ENCODE results near the gene HYAL3. TPM values are rescaled to one million over a fixed set of nuclear protein-coding genes. Genes with fewer than 3 reads are reported as not detected.
A peak's percentile ranks its signal among the peaks of the same experiment; 100 is the strongest.

Gene HYAL3
- total and polyA plus RNA-seq, 10 of the 15 experiments (the other 5 are each of a cell fraction or from before 2014, with no cell fraction given), result 0.37 to 4.2 (median 2.8) TPM

- intact Hi-C loops (cut with micrococcal nuclease; ENCODE audit: unreplicated experiment) (no loop called here), in situ Hi-C loops (cut with MboI) (no loop called here)
- 11% methylated on average over 44 of the region's 70 CpGs for WGBS (ENCODE audit: insufficient coverage, insufficient replicate concordance, low lambda C conversion rate, missing lambda C conversion rate)
- peak overlapping the region; percentile 52 for H3K4me2 ChIP-seq (ENCODE audit: control insufficient read depth, insufficient read depth)
- H3K36me3 ChIP-seq (ENCODE audit: control insufficient read depth in 2 of 2, insufficient read depth in 2 of 2, low read length in 1 of 2), result peaks cover 12 to 24% of the 10 kb centered on the region in 2 experiments; a peak in 3 of 4 replicates
- peak; percentile 98 for ATAC-seq
- peak overlapping the region; percentile 72; the same call in 1 of the 2 replicates for H3K4me3 ChIP-seq
- peak overlapping the region; percentile 69; the same call in 1 of the 2 replicates for H3K9ac ChIP-seq (ENCODE audit: control insufficient read depth, insufficient read depth, low read length)
- peaks cover 14% of the 10 kb centered on the region for H3K4me1 ChIP-seq (ENCODE audit: control insufficient read depth, insufficient read depth, low read length)
- SMC1A ChIA-PET (ENCODE audit: uncharacterized antibody, unreplicated experiment), result interaction anchor here (0.5 to 2.9 kb wide), 4 partner anchors 12 to 342 kb away, joined by 3 to 10 read pairs (median 4); no protein-coding TSS in a partner anchor
- RAD21 ChIA-PET (ENCODE audit: unreplicated experiment), result interaction anchor here (0.8 to 2.2 kb wide), 8 partner anchors 12 to 65 kb away, joined by 3 to 18 read pairs (median 6); no protein-coding TSS in a partner anchor
- no peak for DNase-seq (ENCODE audit: low read depth, low spot score)
- no peaks in the 10 kb centered on the region for H4K20me1 ChIP-seq (ENCODE audit: control insufficient read depth, insufficient read depth)
- H3K79me2 ChIP-seq (ENCODE audit: control insufficient read depth, insufficient read depth, low read length), result no peaks in the 10 kb centered on the region
- peak overlapping the region; percentile 46 for H2AFZ ChIP-seq (ENCODE audit: control insufficient read depth, low read depth, low read length)
- H3K27me3 ChIP-seq (replicated peaks in 1 of 2; ENCODE audit: control insufficient read depth in 2 of 2, insufficient read depth in 2 of 2, low read length in 1 of 2), result no peaks in the 10 kb centered on the region
- H3K9me3 ChIP-seq (replicated peaks; ENCODE audit: control insufficient read depth, insufficient read depth, low read length), result peaks cover 13% of the 10 kb centered on the region; the same call in 1 of the 3 replicates
- no TSS peak for BruUV-seq (replicated peaks)
- no peak overlapping the region for H3K27ac ChIP-seq (ENCODE audit: control insufficient read depth, insufficient read depth)
- peak; percentile 90 for FAIRE-seq
- POLR2A ChIA-PET, result interaction anchor here (0.6 to 1.9 kb wide), 7 partner anchors 12 to 506 kb away, joined by 3 to 7 read pairs (median 4); partner anchors contain the start of genes GNAI2 and LSMEM2
- CTCF ChIA-PET, result interaction anchor here (0.6 to 7.9 kb wide), 15 partner anchors 9 to 134 kb away, joined by 3 to 44 read pairs (median 5); partner anchors contain the start of genes GNAI2, HYAL3, IFRD2 and NAA80
- TF ChIP-seq SKIL (IDR thresholded peaks at IDR 0.05; ENCODE audit: low read depth, poor library complexity, severe bottlenecking) (no peak), PML (IDR thresholded peaks at IDR 0.05; ENCODE audit: low read length) (peak; percentile 72; the same call in 1 of the 2 replicates), POLR2AphosphoS2 (IDR thresholded peaks at IDR 0.05; ENCODE audit: low read depth, low read length) (peak; percentile 97), CTCF (IDR thresholded peaks at IDR 0.05 in 2 of 3, conservative IDR thresholded peaks at IDR 0.05 in 1 of 3; ENCODE audit: control insufficient read depth in 2 of 3, extremely low read depth in 1 of 3, insufficient read depth in 1 of 3, low read depth in 3 of 3, low read length in 3 of 3) (peak; percentile 91 to 98 (median 96)), YY1 (IDR thresholded peaks at IDR 0.05; ENCODE audit: low read depth, low read length) (peak; percentile 81), MYB (IDR thresholded peaks at IDR 0.05; ENCODE audit: borderline replicate concordance, low read depth, low read length) (no peak), SP1 (IDR thresholded peaks at IDR 0.05; ENCODE audit: low read depth, low read length) (peak; percentile 66), TCF3 (IDR thresholded peaks at IDR 0.05; ENCODE audit: borderline replicate concordance, insufficient read depth, low read depth, low read length) (no peak), EP300 (IDR thresholded peaks at IDR 0.05; ENCODE audit: borderline replicate concordance in 1 of 2, control insufficient read depth in 1 of 2, low read depth in 2 of 2, low read length in 2 of 2) (no peak), SRF (IDR thresholded peaks at IDR 0.05; ENCODE audit: low read depth in 2 of 2, low read length in 2 of 2) (peak in 1 of 2 experiments; percentile 51; a peak in 1 of 4 replicates), ZBTB4 (CRISPR knock-in tag; IDR thresholded peaks at IDR 0.05) (peak; percentile 41; the same call in 1 of the 2 replicates)
- TF ChIP-seq, protein P1, sequence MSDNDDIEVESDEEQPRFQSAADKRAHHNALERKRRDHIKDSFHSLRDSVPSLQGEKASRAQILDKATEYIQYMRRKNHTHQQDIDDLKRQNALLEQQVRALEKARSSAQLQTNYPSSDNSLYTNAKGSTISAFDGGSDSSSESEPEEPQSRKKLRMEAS (IDR thresholded peaks at IDR 0.05; ENCODE audit: low read depth, low read length), result peak; percentile 15; the same call in 1 of the 2 replicates
Observed at GRCh38 chr3:50260027-50260941, 38.9 kb downstream of the HYAL3 start.

Data from GM12878 (cell line).